ENCODE measurements around the gene RCSD1. TPM values are rescaled to one million over a fixed set of nuclear protein-coding genes. Genes with fewer than 3 reads are reported as not detected.

RCSD1 gene
- total RNA-seq, 2 donors from 2014 or later, result 4.7 to 5.7 TPM

DNA sequence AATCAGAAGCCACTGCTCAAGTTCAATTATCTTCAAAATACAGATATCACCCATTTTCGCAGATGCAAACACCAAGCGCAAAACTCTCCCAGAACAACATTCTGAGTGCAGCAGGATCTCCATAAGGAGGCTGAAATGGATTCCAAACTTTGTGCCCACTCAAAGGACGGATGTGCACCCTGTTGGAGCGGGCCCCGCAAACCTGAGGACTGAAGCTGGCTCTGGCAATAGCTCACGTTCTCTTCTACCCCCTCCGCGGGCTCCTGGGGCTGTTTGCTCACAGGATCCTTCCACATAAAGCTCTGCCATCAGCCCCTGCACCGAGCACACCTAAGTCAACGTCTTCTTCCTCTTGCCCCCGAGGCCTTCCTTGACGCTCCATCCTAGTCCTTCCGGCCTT lies 11.7 kb upstream of the RCSD1 start:
- H3K27me3 ChIP-seq, result no peaks in the 10 kb centered on the region
- intact Hi-C loops (cut with DNase I), result no loop called here
- H3K36me3 ChIP-seq, result no peaks in the 10 kb centered on the region
- H3K4me3 ChIP-seq, result no peak overlapping the region
- H3K9me3 ChIP-seq, result no peaks in the 10 kb centered on the region
- no peak for DNase-seq
- H3K9ac ChIP-seq (ENCODE audit: low read depth in 2 of 2, low read length in 2 of 2), result no peak overlapping the region
- no peak overlapping the region for H3K27ac ChIP-seq
- H3K4me1 ChIP-seq, result peaks cover 4% of the 10 kb centered on the region
- TF ChIP-seq, protein P1, sequence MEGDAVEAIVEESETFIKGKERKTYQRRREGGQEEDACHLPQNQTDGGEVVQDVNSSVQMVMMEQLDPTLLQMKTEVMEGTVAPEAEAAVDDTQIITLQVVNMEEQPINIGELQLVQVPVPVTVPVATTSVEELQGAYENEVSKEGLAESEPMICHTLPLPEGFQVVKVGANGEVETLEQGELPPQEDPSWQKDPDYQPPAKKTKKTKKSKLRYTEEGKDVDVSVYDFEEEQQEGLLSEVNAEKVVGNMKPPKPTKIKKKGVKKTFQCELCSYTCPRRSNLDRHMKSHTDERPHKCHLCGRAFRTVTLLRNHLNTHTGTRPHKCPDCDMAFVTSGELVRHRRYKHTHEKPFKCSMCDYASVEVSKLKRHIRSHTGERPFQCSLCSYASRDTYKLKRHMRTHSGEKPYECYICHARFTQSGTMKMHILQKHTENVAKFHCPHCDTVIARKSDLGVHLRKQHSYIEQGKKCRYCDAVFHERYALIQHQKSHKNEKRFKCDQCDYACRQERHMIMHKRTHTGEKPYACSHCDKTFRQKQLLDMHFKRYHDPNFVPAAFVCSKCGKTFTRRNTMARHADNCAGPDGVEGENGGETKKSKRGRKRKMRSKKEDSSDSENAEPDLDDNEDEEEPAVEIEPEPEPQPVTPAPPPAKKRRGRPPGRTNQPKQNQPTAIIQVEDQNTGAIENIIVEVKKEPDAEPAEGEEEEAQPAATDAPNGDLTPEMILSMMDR (IDR thresholded peaks at IDR 0.05), result no peak

DNA sequence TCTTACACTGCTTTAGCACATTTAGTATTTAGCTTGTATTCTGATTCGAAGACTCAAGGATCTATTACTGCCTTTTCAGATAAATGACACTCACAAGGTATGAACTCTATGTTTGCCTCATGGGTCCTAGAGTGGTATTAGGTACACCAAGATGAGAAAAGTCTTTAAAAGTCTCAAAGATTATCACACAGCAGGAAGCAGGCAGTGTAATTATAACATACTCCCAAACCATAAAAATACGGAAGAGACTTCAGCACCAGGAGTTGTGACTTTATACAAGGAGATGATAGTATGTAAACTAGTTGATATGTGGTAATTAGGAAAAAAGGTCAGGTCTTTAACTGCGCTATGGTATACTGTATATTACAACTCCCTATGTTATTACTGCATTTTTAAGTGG lies 11.2 kb upstream of the RCSD1 start:
- Histone ChIP-seq H3K9ac (ENCODE audit: low read depth in 2 of 2, low read length in 2 of 2) (no peak overlapping the region), H3K9me3 (no peaks in the 10 kb centered on the region), H3K36me3 (no peaks in the 10 kb centered on the region), H3K27me3 (no peaks in the 10 kb centered on the region), H3K4me3 (no peak overlapping the region), H3K4me1 (peaks cover 4% of the 10 kb centered on the region), H3K27ac (no peak overlapping the region)
- intact Hi-C loops (cut with DNase I), result no loop called here
- TF ChIP-seq, protein P1 (IDR thresholded peaks at IDR 0.05), result no peak
- DNase-seq, result no peak

DNA sequence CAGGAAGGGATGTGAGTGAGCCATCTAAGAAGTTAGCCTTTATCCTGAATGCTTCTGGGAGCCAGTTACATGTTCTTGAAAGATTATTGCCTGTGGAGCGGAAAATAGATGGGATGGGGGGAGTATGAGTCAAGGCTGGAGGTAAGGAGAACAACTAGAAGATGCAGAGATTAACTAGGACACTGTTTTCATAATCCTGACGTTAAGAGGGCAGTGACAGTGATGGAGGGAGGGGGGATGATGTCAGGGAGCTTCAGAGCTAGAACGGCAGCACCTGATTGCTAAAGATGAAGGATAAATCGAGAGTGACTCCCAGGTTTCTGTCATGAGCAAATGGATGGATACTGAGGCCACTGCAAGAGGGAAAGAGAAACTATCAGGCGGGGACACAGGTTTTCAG lies 10.0 kb upstream of the RCSD1 start:
- Histone ChIP-seq H3K27ac (no peak overlapping the region), H3K27me3 (no peaks in the 10 kb centered on the region), H3K9ac (ENCODE audit: low read depth in 2 of 2, low read length in 2 of 2) (no peak overlapping the region), H3K36me3 (no peaks in the 10 kb centered on the region), H3K9me3 (no peaks in the 10 kb centered on the region), H3K4me1 (peaks cover 4% of the 10 kb centered on the region), H3K4me3 (no peak overlapping the region)
- intact Hi-C loops (cut with DNase I), result no loop called here
- DNase-seq, result no peak
- TF ChIP-seq, protein P1 (IDR thresholded peaks at IDR 0.05), result no peak

DNA sequence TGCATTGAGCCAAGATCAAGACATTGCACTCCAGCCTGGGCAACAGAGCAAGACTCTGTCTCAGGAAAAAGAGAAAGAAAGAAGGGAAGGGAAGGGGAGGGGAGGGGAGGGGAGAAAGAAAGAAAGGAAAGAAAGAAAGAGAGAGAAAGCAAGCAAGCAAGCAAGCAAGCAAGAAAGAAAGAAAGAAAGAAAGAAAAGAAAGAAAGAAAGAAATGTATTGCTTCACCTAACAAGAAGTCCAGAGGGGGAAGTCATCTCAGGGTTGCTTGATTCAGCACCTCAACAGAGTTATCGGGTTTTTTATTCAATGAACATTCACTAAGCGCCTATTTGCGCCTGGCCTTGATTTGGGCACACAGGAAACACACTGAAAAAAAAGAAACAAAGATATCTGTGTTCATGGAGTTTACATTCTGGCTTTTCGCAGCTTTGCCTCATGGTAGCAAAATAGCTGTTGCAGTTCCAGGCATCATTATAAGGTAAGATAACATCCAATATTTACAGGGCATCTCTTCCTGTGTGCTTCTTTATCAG lies 8.2 kb upstream of the RCSD1 start:
- intact Hi-C loops (cut with DNase I), result no loop called here
- no peak overlapping the region for H3K9ac ChIP-seq (ENCODE audit: low read depth in 2 of 2, low read length in 2 of 2)
- peaks cover 4% of the 10 kb centered on the region for H3K4me1 ChIP-seq
- H3K36me3 ChIP-seq, result no peaks in the 10 kb centered on the region
- H3K27ac ChIP-seq, result no peak overlapping the region
- TF ChIP-seq, protein P1 (IDR thresholded peaks at IDR 0.05), result no peak
- no peak for DNase-seq
- H3K4me3 ChIP-seq, result no peak overlapping the region
- no peaks in the 10 kb centered on the region for H3K27me3 ChIP-seq
- H3K9me3 ChIP-seq, result no peaks in the 10 kb centered on the region

DNA sequence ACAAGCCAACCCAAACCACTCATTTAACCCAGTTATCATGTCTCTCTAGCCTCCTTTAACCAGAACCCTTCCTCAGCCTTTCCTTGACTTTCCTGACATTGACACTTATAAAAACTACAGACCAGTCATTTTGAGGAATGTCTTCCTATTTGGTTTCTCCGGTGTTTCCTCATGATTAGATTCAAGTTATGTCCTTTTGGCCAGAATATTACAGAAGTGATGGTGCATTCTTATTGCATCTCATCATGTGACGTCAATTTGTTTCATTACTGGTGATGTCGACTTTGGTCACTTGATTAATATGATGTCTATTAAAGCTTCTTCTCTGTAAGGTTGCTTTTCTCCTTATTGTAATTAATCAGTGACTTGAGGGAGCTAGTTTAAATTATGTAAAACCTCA lies 6.1 kb upstream of the RCSD1 start:
- no peaks in the 10 kb centered on the region for H3K27me3 ChIP-seq
- no peaks in the 10 kb centered on the region for H3K36me3 ChIP-seq
- no peak for DNase-seq
- no peaks in the 10 kb centered on the region for H3K4me1 ChIP-seq
- no peak overlapping the region for H3K4me3 ChIP-seq
- TF ChIP-seq, protein P1 (IDR thresholded peaks at IDR 0.05), result no peak
- intact Hi-C loops (cut with DNase I), result no loop called here
- H3K9ac ChIP-seq (ENCODE audit: low read depth in 2 of 2, low read length in 2 of 2), result no peak overlapping the region
- no peak overlapping the region for H3K27ac ChIP-seq
- no peaks in the 10 kb centered on the region for H3K9me3 ChIP-seq

Measured in colonic mucosa (tissue), 4 donors.